MCF 10A (cell line): ENCODE measurements around the gene YEATS2. TPM values are rescaled to one million over a fixed set of nuclear protein-coding genes. Genes with fewer than 3 reads are reported as not detected.
"Not testable (repeated sequence)": the region's sequence is repeated elsewhere in the genome, so short reads cannot be mapped to it uniquely, and the experiment has no call there.

Source experiments
- BruUV-seq: library from RNA; stranded (reverse); fragments of 400-500 nt; replicated peaks from 2 replicates; lab custom pipeline; 2021; lab: Mats Ljungman, UMichigan
- CTCF ChIA-PET: fragments of 300-600 bp; sonication (Branson Sonifier 250); formaldehyde crosslinking; extraction: SDS; loops from one replicate; lab custom pipeline; 2021; ENCODE audit warnings: antibody characterized with exemption, inconsistent platforms; lab: Yijun Ruan, JAX
- POLR2A ChIA-PET: fragments of 300-600, 350-650 bp; sonication (Branson Sonifier 250); formaldehyde crosslinking; extraction: SDS; loops from one replicate; lab custom pipeline; 2020; ENCODE audit warnings: antibody characterized with exemption, inconsistent platforms; lab: Yijun Ruan, JAX
- DNase-seq: peaks from one replicate; pipeline ENCODE4 v3.0.0-alpha.2; 2018; ENCODE audit not compliant: unreplicated experiment
- H3K27ac Mint-ChIP-seq: one replicate; pipeline ENCODE4 v1.8.0; 2022; ENCODE audit warnings: mild to moderate bottlenecking, low read depth, mixed read lengths; ENCODE audit not compliant: unreplicated experiment
- H3K27me3 Mint-ChIP-seq: one replicate; pipeline ENCODE4 v1.8.0; 2022; ENCODE audit warnings: mixed read lengths; ENCODE audit not compliant: insufficient read depth, unreplicated experiment
- H3K36me3 Mint-ChIP-seq: one replicate; pipeline ENCODE4 v1.8.0; 2022; ENCODE audit warnings: mild to moderate bottlenecking, moderate library complexity, mixed read lengths; ENCODE audit not compliant: insufficient read depth, unreplicated experiment
- H3K4me1 Mint-ChIP-seq: one replicate; pipeline ENCODE4 v1.8.0; 2022; ENCODE audit warnings: mixed read lengths; ENCODE audit not compliant: insufficient read depth, unreplicated experiment
- H3K4me3 Mint-ChIP-seq: one replicate; pipeline ENCODE4 v1.8.0; 2022; ENCODE audit warnings: mild to moderate bottlenecking, moderate library complexity, mixed read lengths; ENCODE audit not compliant: unreplicated experiment
- H3K9me3 Mint-ChIP-seq: one replicate; pipeline ENCODE4 v1.8.0; 2022; ENCODE audit warnings: mixed read lengths; ENCODE audit not compliant: unreplicated experiment
- CTCF ChIP-seq: fragments of 200-600 bp; IDR thresholded peaks from one replicate; pipeline ENCODE4 v1.8.0; 2022; ENCODE audit warnings: antibody characterized with exemption, mild to moderate bottlenecking; ENCODE audit not compliant: unreplicated experiment
- intact Hi-C: fragments of 100-400 bp; cut with micrococcal nuclease; formaldehyde crosslinking; loops from 2 replicates; pipeline ENCODE4 v1.14.1; 2022
- total RNA-seq: library from RNA; stranded (reverse); gene quantifications from 2 replicates; pipeline ENCODE4 v1.2.3, GENCODE V29; 2022

Gene YEATS2
- total RNA-seq, 1 experiment from 2014 or later: 29.4 TPM

GRCh38 chr3:183768114-183768513 is 70.5 kb downstream of the YEATS2 start:
- Mint-ChIP-seq H3K27ac (no peak overlapping the region), H3K4me1 (peaks cover 16% of the 10 kb centered on the region), H3K9me3 (no peaks in the 10 kb centered on the region), H3K36me3 (peaks cover 47% of the 10 kb centered on the region), H3K4me3 (no peak overlapping the region), H3K27me3 (no peaks in the 10 kb centered on the region)
- DNase-seq: no peak
- intact Hi-C loops: loop anchor here (10.0 kb wide), 2 partner anchors 133 to 383 kb away; partner anchors contain the start of gene KLHL24
- BruUV-seq: no TSS peak
- CTCF ChIA-PET: interaction anchor here (0.8 to 2.1 kb wide), 5 partner anchors 13 to 301 kb away, joined by 4 to 11 read pairs (median 4); no protein-coding TSS in a partner anchor
- POLR2A ChIA-PET: no interaction called here
- no peak for TF ChIP-seq CTCF

GRCh38 chr3:183769453-183769852 is 71.9 kb downstream of the YEATS2 start:
- H3K4me1 Mint-ChIP-seq: peaks cover 16% of the 10 kb centered on the region
- TF ChIP-seq CTCF: no peak
- H3K27me3 Mint-ChIP-seq: no peaks in the 10 kb centered on the region
- H3K27ac Mint-ChIP-seq: peak overlapping the region; percentile 31
- H3K4me3 Mint-ChIP-seq: no peak overlapping the region
- ChIA-PET CTCF (no interaction called here), POLR2A (no interaction called here)
- no peaks in the 10 kb centered on the region for H3K9me3 Mint-ChIP-seq
- no peak for DNase-seq
- H3K36me3 Mint-ChIP-seq: peaks cover 52% of the 10 kb centered on the region
- no TSS peak for BruUV-seq
- intact Hi-C loops: loop anchor here (10.0 kb wide), 2 partner anchors 135 to 385 kb away; partner anchors contain the start of gene KLHL24

- no peaks in the 10 kb centered on the region for H3K4me1 Mint-ChIP-seq
- DNase-seq: no peak
- H3K4me3 Mint-ChIP-seq: no peak overlapping the region
- no peak overlapping the region for H3K27ac Mint-ChIP-seq
- ChIA-PET CTCF (no interaction called here), POLR2A (no interaction called here)
- H3K36me3 Mint-ChIP-seq: peaks cover 78% of the 10 kb centered on the region
- no TSS peak for BruUV-seq
- intact Hi-C loops: no loop called here
- no peak for TF ChIP-seq CTCF
- no peaks in the 10 kb centered on the region for H3K9me3 Mint-ChIP-seq
- H3K27me3 Mint-ChIP-seq: no peaks in the 10 kb centered on the region
Measured at GRCh38 chr3:183774631-183775030, 77.0 kb downstream of the YEATS2 start.

DNA sequence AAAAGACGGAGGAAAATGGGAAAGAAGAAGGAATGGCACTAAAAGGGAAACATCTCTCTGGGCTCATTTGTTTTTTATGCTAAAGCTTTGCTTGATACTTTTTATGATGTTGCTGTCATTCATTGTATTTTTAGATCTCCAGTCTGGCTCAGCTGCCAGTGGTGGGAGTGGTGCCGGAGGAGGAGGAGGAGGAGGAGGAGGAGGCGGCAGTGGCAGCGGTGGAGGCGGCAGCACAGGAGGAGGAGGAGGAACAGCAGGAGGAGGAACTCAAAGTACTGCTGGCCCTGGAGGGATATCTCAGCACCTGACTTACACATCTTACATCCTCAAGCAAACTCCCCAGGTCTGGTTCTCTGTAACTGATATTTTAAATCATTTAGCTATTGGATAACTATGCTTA is 78.2 kb downstream of the YEATS2 start:
- intact Hi-C loops: no loop called here
- Mint-ChIP-seq H3K4me3 (no peak overlapping the region), H3K27ac (no peak overlapping the region), H3K9me3 (no peaks in the 10 kb centered on the region), H3K4me1 (no peaks in the 10 kb centered on the region), H3K27me3 (no peaks in the 10 kb centered on the region), H3K36me3 (peaks cover 86% of the 10 kb centered on the region)
- BruUV-seq: no TSS peak
- POLR2A ChIA-PET: no interaction called here
- TF ChIP-seq CTCF: no peak
- CTCF ChIA-PET: interaction anchor here (1.0 kb wide), 1 partner anchor 9 kb away, joined by 3 read pairs; no protein-coding TSS in a partner anchor
- DNase-seq: no peak

GRCh38 chr3:183776451-183776850 is 78.9 kb downstream of the YEATS2 start:
- CTCF ChIA-PET, intact Hi-C loops, H3K27me3 Mint-ChIP-seq, DNase-seq, H3K4me3 Mint-ChIP-seq, H3K27ac Mint-ChIP-seq, H3K9me3 Mint-ChIP-seq, H3K4me1 Mint-ChIP-seq, BruUV-seq: not testable (repeated sequence)
- POLR2A ChIA-PET: interaction anchor here (0.7 kb wide), 1 partner anchor 11 kb away, joined by 4 read pairs; no protein-coding TSS in a partner anchor
- peaks cover 90% of the 10 kb centered on the region for H3K36me3 Mint-ChIP-seq
